Measurements from ENCODE around the gene JUNB.

The JUNB gene

DNA sequence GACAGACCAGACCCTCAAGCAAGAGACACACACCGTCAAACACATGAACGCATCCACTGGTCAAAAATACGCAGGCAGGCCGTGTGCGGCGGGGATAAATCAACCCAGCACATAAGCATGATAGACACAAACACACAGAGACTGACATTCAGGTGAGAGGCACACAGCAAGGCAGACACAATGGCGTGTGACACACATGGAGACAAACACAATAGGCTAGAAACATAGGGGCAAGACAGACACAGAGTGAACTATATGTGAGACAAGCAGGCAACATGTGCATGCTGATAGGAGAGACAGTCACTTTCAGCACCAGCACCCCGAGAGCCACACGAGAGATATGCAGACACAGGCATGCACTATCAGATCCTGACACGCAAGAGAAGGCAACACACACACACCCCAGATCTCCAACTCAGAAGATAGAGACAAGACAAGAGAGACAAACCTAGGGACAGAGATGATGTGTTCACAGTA is 6.9 kb upstream of the JUNB start:
- H3K79me2 ChIP-seq: no peaks in the 10 kb centered on the region
- no peaks in the 10 kb centered on the region for H3K9me3 ChIP-seq (ENCODE audit: control insufficient read depth, low read length)
- H3K4me1 ChIP-seq: peaks cover 71% of the 10 kb centered on the region
- H3K36me3 ChIP-seq (ENCODE audit: control insufficient read depth, insufficient read depth, low read length): no peaks in the 10 kb centered on the region
- no peak overlapping the region for H3K9ac ChIP-seq
- H2AFZ ChIP-seq: peak overlapping the region; percentile 54
- H3K4me3 ChIP-seq (ENCODE audit: low read depth, low read length): peak overlapping the region; percentile 64
- no peaks in the 10 kb centered on the region for H3K27me3 ChIP-seq (ENCODE audit: control insufficient read depth, insufficient read depth, low read length)
- TF ChIP-seq, protein P1, sequence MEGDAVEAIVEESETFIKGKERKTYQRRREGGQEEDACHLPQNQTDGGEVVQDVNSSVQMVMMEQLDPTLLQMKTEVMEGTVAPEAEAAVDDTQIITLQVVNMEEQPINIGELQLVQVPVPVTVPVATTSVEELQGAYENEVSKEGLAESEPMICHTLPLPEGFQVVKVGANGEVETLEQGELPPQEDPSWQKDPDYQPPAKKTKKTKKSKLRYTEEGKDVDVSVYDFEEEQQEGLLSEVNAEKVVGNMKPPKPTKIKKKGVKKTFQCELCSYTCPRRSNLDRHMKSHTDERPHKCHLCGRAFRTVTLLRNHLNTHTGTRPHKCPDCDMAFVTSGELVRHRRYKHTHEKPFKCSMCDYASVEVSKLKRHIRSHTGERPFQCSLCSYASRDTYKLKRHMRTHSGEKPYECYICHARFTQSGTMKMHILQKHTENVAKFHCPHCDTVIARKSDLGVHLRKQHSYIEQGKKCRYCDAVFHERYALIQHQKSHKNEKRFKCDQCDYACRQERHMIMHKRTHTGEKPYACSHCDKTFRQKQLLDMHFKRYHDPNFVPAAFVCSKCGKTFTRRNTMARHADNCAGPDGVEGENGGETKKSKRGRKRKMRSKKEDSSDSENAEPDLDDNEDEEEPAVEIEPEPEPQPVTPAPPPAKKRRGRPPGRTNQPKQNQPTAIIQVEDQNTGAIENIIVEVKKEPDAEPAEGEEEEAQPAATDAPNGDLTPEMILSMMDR (IDR thresholded peaks at IDR 0.05): no peak
- H3K27ac ChIP-seq: peak overlapping the region; percentile 100
- peak overlapping the region; percentile 94 for H3K4me2 ChIP-seq (ENCODE audit: low read length)

DNA sequence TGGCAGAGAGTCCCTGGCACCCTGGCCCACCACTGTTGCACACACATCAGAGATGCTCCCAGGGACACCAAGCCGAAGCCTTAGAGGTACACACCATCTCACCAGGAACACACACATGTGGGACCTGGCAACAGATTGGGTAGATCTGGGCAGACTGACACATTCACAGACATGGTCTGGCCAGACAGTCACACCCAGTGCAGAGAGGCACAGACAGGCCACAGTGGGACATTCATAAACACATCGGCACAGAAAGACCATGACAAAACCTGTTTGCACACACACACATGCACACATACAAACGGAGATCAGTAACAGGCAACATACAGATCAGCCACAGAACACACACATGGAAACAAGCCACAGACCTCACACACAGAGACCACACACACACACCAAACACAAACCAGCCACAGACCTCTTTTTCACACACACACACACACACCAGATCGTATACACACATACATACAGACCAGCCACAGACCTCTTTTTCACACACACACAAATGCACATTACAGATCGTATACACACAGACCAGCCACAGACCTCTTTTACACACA is 6.3 kb upstream of the JUNB start:
- peak overlapping the region; percentile 94 for H3K4me2 ChIP-seq (ENCODE audit: low read length)
- H3K27ac ChIP-seq: peak overlapping the region; percentile 100
- no peaks in the 10 kb centered on the region for H3K9me3 ChIP-seq (ENCODE audit: control insufficient read depth, low read length)
- no peaks in the 10 kb centered on the region for H3K36me3 ChIP-seq (ENCODE audit: control insufficient read depth, insufficient read depth, low read length)
- peak overlapping the region; percentile 54 for H2AFZ ChIP-seq
- H3K4me1 ChIP-seq: peaks cover 71% of the 10 kb centered on the region
- H3K79me2 ChIP-seq: no peaks in the 10 kb centered on the region
- no peak overlapping the region for H3K9ac ChIP-seq
- H3K4me3 ChIP-seq (ENCODE audit: low read depth, low read length): peak overlapping the region; percentile 64
- TF ChIP-seq, protein P1 (IDR thresholded peaks at IDR 0.05): no peak
- no peaks in the 10 kb centered on the region for H3K27me3 ChIP-seq (ENCODE audit: control insufficient read depth, insufficient read depth, low read length)

DNA sequence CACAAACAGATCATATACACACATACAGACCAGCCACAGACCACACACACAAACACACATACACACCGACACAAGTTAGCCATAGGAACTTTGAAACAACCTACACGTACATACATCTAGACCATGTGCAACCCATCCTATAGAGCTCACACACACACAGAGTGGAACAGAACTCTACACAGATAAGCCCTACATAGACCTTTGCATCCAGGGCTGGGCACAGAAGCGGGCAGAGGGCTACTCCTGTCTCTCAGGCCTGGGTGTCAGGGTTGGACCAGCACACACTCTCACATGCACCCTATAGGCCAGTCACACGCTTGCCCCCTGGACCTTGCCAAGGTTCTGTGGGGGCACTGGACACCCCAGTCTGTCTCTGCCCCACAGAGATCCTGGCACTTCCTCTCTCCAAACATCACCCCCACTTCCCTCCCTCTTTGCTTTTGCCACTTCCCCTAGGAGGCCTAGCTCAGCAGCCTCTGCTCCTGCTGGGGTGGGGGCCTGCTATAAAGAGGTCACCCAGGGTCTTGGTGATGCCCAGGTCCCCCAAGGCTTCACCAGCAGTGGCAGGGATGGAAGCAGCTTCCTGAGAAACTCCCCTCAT is 5.8 kb upstream of the JUNB start:
- no peaks in the 10 kb centered on the region for H3K9me3 ChIP-seq (ENCODE audit: control insufficient read depth, low read length)
- peak overlapping the region; percentile 35 for H2AFZ ChIP-seq
- H3K4me2 ChIP-seq (ENCODE audit: low read length): peak overlapping the region; percentile 15
- peak overlapping the region; percentile 32 for H3K4me3 ChIP-seq (ENCODE audit: low read depth, low read length)
- H3K27ac ChIP-seq: peak overlapping the region; percentile 100
- no peaks in the 10 kb centered on the region for H3K27me3 ChIP-seq (ENCODE audit: control insufficient read depth, insufficient read depth, low read length)
- no peak overlapping the region for H3K9ac ChIP-seq
- no peaks in the 10 kb centered on the region for H3K79me2 ChIP-seq
- H3K36me3 ChIP-seq (ENCODE audit: control insufficient read depth, insufficient read depth, low read length): no peaks in the 10 kb centered on the region
- TF ChIP-seq, protein P1 (IDR thresholded peaks at IDR 0.05): no peak
- peaks cover 76% of the 10 kb centered on the region for H3K4me1 ChIP-seq

DNA sequence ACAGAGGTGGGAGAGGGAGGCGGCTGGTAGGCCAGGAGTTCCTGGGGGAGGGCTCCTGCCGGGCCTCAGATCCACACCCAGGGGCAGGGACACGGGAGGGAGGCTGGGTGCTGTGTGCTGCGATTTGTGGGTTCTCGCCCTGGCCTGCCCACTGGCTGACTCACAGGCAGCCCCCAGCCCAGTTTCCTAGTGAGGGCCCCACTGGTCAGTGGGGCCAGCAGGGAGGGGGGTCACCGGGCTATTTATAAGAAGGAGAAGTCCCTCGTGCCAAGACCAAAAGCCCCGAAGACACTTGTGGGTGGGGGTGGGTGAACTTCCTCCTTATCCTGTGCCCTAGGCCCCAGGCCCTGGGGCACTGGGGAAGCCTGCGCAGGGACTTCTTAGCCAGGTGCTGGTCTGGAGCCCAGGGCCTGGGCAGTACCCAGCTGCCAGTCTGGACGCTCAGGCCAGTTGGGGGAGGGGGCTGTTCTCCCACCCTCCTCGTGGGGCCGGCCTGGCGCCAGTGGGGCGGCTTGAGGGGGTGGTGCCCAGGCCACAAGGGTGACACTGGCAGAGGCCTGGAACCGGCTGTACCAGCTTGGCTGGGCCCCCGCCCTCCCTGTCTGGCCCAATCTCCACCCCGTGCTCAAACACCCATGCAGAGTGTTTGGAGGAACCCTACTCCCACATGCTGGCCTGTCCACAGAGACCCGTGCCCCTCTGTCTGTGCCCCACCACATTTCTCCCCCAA is 5.0 kb upstream of the JUNB start:
- Histone ChIP-seq H3K36me3 (ENCODE audit: control insufficient read depth, insufficient read depth, low read length) (no peaks in the 10 kb centered on the region), H3K4me1 (peaks cover 81% of the 10 kb centered on the region), H2AFZ (peak overlapping the region; percentile 35), H3K9ac (no peak overlapping the region), H3K4me3 (ENCODE audit: low read depth, low read length) (no peak overlapping the region), H3K27ac (peak overlapping the region; percentile 100), H3K79me2 (no peaks in the 10 kb centered on the region), H3K4me2 (ENCODE audit: low read length) (peak overlapping the region; percentile 9), H3K27me3 (ENCODE audit: control insufficient read depth, insufficient read depth, low read length) (no peaks in the 10 kb centered on the region), H3K9me3 (ENCODE audit: control insufficient read depth, low read length) (no peaks in the 10 kb centered on the region)
- TF ChIP-seq, protein P1 (IDR thresholded peaks at IDR 0.05): no peak
